Suppressor macrophage treated with lipopolysaccharide for 4 hours (primary cell): ENCODE results near the gene UBE3A.
"Not testable (repeated sequence)": the region's sequence is repeated elsewhere in the genome, so short reads cannot be mapped to it uniquely, and the experiment has no call there.

Experiments
- DNase-seq: peaks from one replicate; pipeline ENCODE4 v3.0.0-alpha.2; 2020

UBE3A gene

GRCh38 chr15:25437777-25438600 lies 835 bp downstream of the UBE3A start:
- DNase-seq: peak; percentile 75

- DNase-seq: no peak
Measured at GRCh38 chr15:25436707-25437106, 2.1 kb downstream of the UBE3A start.

- DNase-seq: no peak
Measured at GRCh38 chr15:25435474-25436243, 3.2 kb downstream of the UBE3A start.

DNA sequence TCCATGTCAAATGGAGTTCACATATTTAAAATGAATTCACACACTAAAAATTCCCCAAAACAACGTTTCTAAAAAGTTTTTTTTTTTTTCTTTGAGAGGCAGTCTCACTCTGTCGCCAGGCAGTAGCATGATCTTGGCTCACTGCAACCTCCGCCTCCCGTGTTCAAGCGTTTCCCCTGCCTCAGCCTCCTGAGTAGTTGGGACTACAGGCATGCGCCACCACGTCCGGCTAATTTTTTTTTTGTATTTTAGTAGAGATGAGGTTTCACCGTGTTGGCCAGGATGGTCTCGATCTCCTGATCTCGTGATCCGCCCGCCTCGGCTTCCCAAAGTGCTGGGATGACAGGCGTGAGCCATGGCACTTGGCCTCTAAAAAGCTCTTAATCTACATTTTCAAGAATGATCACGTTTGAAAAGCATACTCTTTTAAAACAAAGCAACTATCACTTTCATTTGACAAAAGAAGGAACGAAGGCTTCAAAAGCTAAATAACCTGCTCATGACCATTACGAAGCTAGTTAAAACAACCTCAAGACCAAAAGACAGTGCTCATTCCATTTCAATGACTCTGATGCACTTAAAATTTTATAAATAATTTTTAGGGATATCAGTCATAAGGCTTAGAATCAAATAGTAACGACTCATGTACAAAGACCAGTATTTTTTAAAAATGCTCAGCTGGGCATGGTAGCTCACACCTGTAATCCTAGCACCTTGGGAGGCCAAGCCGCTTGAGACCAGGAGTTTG lies 5.5 kb downstream of the UBE3A start:
- no peak for DNase-seq

DNA sequence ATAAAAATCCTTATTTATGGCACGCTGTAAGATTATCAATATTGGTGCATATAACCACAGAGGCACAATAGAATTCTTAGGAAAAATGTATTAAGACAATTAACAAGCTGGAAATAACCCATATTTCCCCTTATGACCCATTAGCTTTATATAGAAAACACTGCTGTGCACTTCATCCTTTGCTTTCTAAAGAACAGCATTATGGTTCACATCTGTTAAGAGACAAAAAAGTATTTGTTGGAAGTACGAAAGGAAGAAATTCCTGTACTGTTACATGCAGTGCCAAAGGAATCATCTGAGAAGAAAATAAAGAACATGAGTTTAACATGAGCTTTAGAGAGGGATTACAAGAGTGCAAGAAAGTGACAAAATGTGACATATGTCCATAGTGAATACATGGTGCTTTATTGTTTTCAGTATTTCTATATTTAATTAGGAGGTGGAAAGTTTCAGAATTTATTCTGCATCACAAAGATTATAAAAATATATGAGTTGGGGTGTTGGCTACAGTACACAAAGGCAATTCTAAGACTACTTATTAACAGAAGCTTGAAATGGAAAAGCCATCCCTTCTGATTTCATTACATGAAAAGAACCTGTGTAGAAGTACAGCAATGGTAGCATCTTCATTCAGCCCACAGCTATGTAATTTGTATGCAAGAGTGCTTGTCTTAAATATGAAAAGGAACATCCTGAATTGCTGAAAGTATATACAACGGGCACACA lies 6.8 kb downstream of the UBE3A start:
- DNase-seq: no peak

- DNase-seq: no peak
Measured at GRCh38 chr15:25427861-25428260, 11.0 kb downstream of the UBE3A start.

- no peak for DNase-seq
Measured at GRCh38 chr15:25426896-25427610, 11.8 kb downstream of the UBE3A start.

DNA sequence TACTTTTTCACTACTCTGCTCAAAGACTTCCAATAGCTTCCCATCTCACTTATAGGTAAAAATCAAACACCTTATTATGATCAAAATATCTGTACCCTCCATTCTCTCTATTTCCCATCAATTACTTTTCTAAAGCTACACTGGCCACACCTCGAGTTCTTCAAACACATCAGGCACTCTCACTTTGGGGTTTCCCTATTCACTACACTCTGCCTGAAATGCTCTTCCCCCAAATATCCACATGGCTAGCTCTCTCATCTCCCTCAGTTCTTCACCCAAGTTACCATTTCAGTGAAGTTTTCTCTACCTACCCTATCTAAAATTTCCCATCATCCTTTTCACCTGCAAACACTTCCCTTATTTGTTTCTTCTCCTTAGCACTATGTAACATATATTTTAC lies 14.8 kb downstream of the UBE3A start:
- DNase-seq: no peak

GRCh38 chr15:25422021-25422420 lies 16.8 kb downstream of the UBE3A start:
- no peak for DNase-seq

DNA sequence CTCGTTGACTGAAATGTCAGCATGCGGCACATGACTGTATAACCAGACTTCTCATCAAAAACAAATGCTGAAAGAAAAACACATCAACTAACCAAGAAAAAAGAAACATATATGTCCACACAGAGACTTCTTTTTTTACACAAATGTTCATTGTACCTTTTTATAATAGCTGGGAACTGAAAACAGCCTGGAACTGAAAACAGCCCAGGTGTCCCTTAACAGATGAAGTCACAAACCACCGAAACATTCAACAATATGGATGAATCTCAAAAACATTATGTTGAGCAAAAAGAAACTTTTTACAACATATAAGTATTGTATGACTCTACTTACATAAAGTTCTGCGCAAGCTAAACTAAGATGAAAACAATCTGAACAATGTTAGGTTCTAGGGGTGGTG lies 20.6 kb downstream of the UBE3A start:
- DNase-seq: no peak

- DNase-seq: no peak
Measured at GRCh38 chr15:25417604-25418003, 21.2 kb downstream of the UBE3A start.

- no peak for DNase-seq
Measured at GRCh38 chr15:25416693-25417092, 22.1 kb downstream of the UBE3A start.

GRCh38 chr15:25415707-25416106 lies 23.1 kb downstream of the UBE3A start:
- no peak for DNase-seq

DNA sequence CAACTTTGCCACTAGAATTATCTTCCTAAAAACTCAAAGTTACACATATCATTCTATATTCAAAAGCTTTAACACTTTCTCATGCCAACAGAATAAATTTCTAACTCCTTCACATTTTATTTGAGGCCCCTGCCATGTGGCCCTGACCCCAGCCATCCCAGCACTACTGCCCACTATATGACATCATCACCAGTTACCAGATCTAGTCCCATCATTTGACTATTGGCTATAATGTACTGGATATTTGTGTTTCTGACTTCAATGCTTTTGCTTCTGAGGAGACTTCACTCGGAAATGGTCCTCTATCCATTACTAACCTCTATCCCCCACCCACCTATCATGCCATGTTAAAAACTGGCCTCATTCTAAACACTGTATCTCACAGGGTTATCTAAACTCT lies 23.6 kb downstream of the UBE3A start:
- DNase-seq: no peak

DNA sequence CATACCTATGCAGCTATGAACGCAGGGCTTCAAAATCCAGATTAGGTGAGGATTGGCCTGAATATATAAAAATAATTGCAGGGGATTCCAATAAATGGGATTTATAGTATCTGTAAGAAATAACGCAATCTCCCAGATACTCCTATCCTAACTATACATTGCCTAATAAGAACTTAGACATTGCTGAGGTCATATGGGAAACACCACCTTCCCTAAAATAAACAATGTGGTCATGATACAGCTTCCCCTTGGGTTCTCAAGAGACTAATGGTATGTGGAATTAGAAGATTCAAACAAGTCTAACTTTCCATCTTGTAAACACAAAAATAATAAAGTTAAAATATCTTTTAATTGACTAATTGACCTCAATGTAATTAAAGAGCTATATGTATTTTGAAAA lies 28.2 kb downstream of the UBE3A start:
- peak; percentile 71 for DNase-seq

DNA sequence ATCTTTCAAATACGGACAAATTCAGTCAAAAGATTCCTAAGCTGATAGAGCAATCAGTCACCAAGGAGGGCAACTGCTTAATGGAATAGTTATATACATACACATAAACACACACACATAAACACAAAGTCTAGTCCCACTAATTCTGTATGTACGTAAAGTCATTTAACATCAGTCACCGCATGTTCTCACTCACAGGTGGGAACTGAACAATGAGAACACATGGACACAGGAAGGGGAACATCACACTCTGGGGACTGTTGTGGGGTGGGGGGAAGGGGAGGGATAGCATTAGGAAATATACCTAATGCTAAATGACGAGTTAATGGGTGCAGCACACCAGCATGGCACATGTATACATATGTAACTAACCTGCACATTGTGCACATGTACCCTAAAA lies 29.1 kb downstream of the UBE3A start:
- DNase-seq: not testable (repeated sequence)

- DNase-seq: no peak
Measured at GRCh38 chr15:25408929-25409328, 29.9 kb downstream of the UBE3A start.

GRCh38 chr15:25408428-25408827 lies 30.4 kb downstream of the UBE3A start:
- no peak for DNase-seq

DNA sequence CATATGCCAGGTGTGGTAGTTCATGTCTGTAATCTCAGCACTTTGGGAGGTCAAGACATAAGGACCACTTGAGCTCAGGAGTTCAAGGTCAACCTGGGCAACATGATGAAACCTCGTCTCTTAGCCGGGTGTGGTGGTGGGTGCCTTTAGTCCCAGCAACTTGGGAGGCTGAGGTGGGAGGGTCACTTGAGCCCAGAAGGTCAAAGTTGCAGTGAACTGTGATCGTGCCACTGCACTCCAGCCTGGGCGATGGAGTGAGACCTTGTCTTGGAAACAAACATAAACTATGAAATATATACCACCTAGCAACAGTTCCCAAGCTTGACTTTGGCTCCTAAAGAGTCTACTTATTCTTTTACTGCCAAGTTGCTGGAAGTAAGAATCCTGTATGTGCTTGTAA lies 30.9 kb downstream of the UBE3A start:
- DNase-seq: no peak

GRCh38 chr15:25406846-25407245 lies 32.0 kb downstream of the UBE3A start:
- DNase-seq: no peak

GRCh38 chr15:25406261-25406660 lies 32.6 kb downstream of the UBE3A start:
- peak; percentile 46 for DNase-seq

- DNase-seq: peak; percentile 23
Measured at GRCh38 chr15:25403771-25404170, 35.1 kb downstream of the UBE3A start.
